ENCODE measurements around the gene RBFOX2.

- no peak for TF ChIP-seq YY1 (IDR thresholded peaks at IDR 0.05; ENCODE audit: low read depth)
- TF ChIP-seq REST (IDR thresholded peaks at IDR 0.05; ENCODE audit: low read depth) = no peak
- TF ChIP-seq EP300 (IDR thresholded peaks at IDR 0.05; ENCODE audit: borderline replicate concordance) = no peak
- no peak for TF ChIP-seq TAF1 (IDR thresholded peaks at IDR 0.05; ENCODE audit: low read depth)
These were observed 5.9 kb downstream of the RBFOX2 start for GRCh38 chr22:36022697-36023096.

Data from Ishikawa (cell line).